Thyroid gland (tissue), 4 donors: ENCODE data around the gene MAD2L2. TPM values are rescaled to one million over a fixed set of nuclear protein-coding genes. Genes with fewer than 3 reads are reported as not detected.

ENCODE experiments used
- DNase-seq, 2 donors: peaks; one replicate each; pipeline ENCODE4 v3.0.0-alpha.2; 2019
- H3K27ac ChIP-seq, 3 donors: fragments of 200-600 bp; sonication (generic); 1 replicate in 2 of 3; 2 replicates in 1 of 3; pipeline ENCODE4 v1.5.1; 2016 to 2019; ENCODE audit warnings: mild to moderate bottlenecking in 1 of 3, moderate library complexity in 1 of 3
- H3K27me3 ChIP-seq: fragments of 200-600 bp; sonication (generic); one replicate; pipeline ENCODE4 v1.5.1; 2019
- H3K36me3 ChIP-seq, 2 donors: fragments of 200-600 bp; sonication (generic); one replicate each; pipeline ENCODE4 v1.5.1; 2016 to 2019
- H3K4me1 ChIP-seq, 2 donors: fragments of 200-600 bp; sonication (generic); one replicate each; pipeline ENCODE4 v1.5.1; 2017 to 2019
- H3K4me3 ChIP-seq, 3 donors: fragments of 200-600 bp; sonication (generic); replicated peaks in 1 of 3; 1 replicate in 2 of 3; 2 replicates in 1 of 3; pipeline ENCODE4 v1.5.1; 2016; ENCODE audit warnings: mild to moderate bottlenecking in 1 of 3
- H3K9me3 ChIP-seq: fragments of 200-600 bp; sonication (generic); one replicate; pipeline ENCODE4 v1.5.1; 2017
- POLR2A ChIP-seq, 2 donors: fragments of 450-650 bp; IDR thresholded peaks; one replicate each; pipeline ENCODE4 v1.6.1; 2017; ENCODE audit warnings: antibody characterized with exemption in 2 of 2, mild to moderate bottlenecking in 2 of 2, moderate library complexity in 1 of 2
- WGBS, 2 donors: methylation state at CpG; one replicate each; pipeline ENCODE4 v1.1.5; 2017; 5-methylcytosine and 5-hydroxymethylcytosine counted together
- intact Hi-C: fragments of 100-400 bp; cut with DNase I; formaldehyde crosslinking; loops from one replicate; pipeline ENCODE4 v1.15.1; 2023
- total RNA-seq, 4 donors: library from RNA; depleted of rRNA; stranded (reverse); fragments of >200 nt; gene quantifications; one replicate each; pipeline ENCODE4 v1.2.3, GENCODE V29; 2016
- TF ChIP-seq, protein P1 (sequence below), 6 experiments: fragments of 200-600 bp in 3 of 6; fragments of 450-650 bp in 3 of 6; sonication (generic) in 3 of 6; IDR thresholded peaks; one replicate each; pipeline ENCODE4 v1.5.1; 2016 to 2019; ENCODE audit warnings: antibody characterized with exemption in 6 of 6, mild to moderate bottlenecking in 2 of 6, inconsistent platforms in 1 of 6, moderate library complexity in 1 of 6

MAD2L2 gene
- total RNA-seq, 4 donors from 2014 or later = 12.0 to 43.9 (median 21.5) TPM

DNA sequence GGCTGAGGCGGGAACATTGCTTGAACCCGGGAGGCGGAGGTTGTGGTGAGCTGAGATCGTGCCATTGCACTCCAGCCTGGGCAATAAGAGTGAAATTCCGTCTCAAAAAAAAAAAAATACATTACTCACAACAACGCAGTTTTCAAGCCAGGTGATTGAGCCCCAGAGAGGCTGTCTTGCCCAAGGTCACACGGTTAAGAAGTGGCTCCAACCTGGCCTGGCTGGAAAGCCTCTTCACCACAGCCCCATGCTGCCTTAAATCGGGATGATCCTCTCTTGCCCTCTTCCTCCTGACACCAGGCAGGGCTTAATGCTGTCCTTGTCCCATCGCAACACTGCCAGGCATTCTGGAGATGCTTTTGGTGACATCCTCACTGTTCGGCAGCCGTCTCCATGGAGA, 32.1 kb upstream of the MAD2L2 start:
- WGBS, 2 donors = 79 to 83% methylated on average over 11 of the region's 11 CpGs

GRCh38 chr1:11712285-11712684, 31.3 kb upstream of the MAD2L2 start:
- H3K36me3 ChIP-seq = no peaks in the 10 kb centered on the region
- no peak overlapping the region for H3K4me3 ChIP-seq
- DNase-seq = no peak
- TF ChIP-seq POLR2A (IDR thresholded peaks at IDR 0.05) = no peak
- TF ChIP-seq, protein P1, sequence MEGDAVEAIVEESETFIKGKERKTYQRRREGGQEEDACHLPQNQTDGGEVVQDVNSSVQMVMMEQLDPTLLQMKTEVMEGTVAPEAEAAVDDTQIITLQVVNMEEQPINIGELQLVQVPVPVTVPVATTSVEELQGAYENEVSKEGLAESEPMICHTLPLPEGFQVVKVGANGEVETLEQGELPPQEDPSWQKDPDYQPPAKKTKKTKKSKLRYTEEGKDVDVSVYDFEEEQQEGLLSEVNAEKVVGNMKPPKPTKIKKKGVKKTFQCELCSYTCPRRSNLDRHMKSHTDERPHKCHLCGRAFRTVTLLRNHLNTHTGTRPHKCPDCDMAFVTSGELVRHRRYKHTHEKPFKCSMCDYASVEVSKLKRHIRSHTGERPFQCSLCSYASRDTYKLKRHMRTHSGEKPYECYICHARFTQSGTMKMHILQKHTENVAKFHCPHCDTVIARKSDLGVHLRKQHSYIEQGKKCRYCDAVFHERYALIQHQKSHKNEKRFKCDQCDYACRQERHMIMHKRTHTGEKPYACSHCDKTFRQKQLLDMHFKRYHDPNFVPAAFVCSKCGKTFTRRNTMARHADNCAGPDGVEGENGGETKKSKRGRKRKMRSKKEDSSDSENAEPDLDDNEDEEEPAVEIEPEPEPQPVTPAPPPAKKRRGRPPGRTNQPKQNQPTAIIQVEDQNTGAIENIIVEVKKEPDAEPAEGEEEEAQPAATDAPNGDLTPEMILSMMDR (IDR thresholded peaks at IDR 0.05) = no peak
- H3K27me3 ChIP-seq = no peaks in the 10 kb centered on the region
- intact Hi-C loops = no loop called here
- H3K27ac ChIP-seq = no peak overlapping the region
- WGBS, 2 donors = 89 to 96% methylated on average over 2 to 8 of the region's 8 CpGs
- no peaks in the 10 kb centered on the region for H3K9me3 ChIP-seq
- peaks cover 0 to 10% of the 10 kb centered on the region in 2 donors for H3K4me1 ChIP-seq

More for the DNA sequence above, 32.1 kb upstream of the MAD2L2 start:
- Histone ChIP-seq H3K27me3 (no peaks in the 10 kb centered on the region), H3K4me3 (no peak overlapping the region), H3K27ac (no peak overlapping the region), H3K9me3 (no peaks in the 10 kb centered on the region), H3K4me1 (peaks cover 0 to 2% of the 10 kb centered on the region in 2 donors), H3K36me3 (no peaks in the 10 kb centered on the region)
- intact Hi-C loops = no loop called here
- no peak for TF ChIP-seq POLR2A (IDR thresholded peaks at IDR 0.05)
- TF ChIP-seq, protein P1 (IDR thresholded peaks at IDR 0.05) = no peak
- DNase-seq = no peak

DNA sequence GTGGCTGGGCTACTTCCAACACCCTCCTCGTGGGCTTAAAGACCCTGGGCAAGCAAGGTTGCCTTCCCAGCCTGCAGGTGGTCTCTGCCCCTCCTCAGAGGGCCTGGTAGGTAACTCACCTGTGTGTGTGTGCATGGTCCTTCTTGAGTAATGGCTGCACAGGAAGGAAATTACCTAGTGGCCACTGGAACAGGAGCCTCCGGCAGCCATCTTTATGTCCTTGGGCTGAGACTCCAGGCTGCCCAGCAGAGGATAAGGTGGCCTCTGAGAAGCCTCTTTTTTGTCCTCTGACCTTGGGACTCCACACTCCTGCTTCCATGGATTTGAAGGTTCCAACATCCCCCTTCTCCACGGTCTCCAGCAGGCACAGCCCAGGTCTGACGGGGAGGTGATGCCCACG, 30.5 kb upstream of the MAD2L2 start:
- Histone ChIP-seq H3K36me3 (no peaks in the 10 kb centered on the region), H3K27ac (no peak overlapping the region), H3K4me1 (peaks cover 0 to 11% of the 10 kb centered on the region in 2 donors), H3K4me3 (no peak overlapping the region), H3K9me3 (no peaks in the 10 kb centered on the region), H3K27me3 (no peaks in the 10 kb centered on the region)
- 93 to 94% methylated on average over 4 of the region's 5 CpGs for WGBS, 2 donors
- intact Hi-C loops = no loop called here
- DNase-seq = no peak
- TF ChIP-seq, protein P1 (IDR thresholded peaks at IDR 0.05) = no peak
- TF ChIP-seq POLR2A (IDR thresholded peaks at IDR 0.05) = no peak

DNA sequence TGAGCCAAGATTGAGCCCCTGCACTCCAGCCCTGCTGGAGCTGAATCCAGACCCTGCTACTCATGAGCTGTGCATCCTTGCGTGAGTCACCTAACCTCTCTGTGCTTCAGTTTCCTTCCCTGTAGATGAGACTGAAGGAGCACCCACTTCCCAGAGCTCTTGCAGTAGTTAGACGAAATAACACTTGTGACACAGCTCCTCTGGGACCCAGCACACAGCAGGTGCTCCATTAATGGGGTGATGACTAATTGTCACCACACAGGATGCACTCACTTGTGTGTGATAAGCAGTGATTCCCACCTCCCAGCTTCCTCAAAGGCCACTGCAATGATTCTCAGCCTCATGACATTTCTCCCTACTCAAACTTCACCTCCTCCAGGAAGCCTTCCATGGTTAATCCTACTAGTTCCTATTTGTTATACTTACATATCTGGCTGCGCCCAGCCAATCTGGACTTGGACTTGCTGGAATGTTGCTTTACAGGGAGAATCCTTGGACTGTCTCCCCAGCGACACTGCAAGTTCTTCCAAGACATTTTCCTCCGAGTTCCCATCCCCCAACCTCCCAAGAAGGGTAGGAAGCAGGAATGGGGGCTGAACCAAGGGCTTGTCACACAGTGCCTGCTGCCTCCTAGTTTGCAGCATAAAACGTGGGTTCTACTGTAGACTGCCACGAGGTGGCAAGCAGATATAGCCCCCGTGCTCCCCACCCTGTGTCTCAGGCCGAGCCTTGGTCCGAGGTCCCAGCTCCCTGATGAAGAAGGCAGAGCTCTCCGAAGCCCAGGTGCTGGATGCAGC, 27.8 kb upstream of the MAD2L2 start:
- TF ChIP-seq, protein P1 (IDR thresholded peaks at IDR 0.05) = no peak
- TF ChIP-seq POLR2A (IDR thresholded peaks at IDR 0.05) = no peak
- DNase-seq = no peak
- WGBS, 2 donors = 76 to 81% methylated on average over 7 to 11 of the region's 11 CpGs
- no peak overlapping the region for H3K4me3 ChIP-seq
- intact Hi-C loops = no loop called here
- H3K27me3 ChIP-seq = no peaks in the 10 kb centered on the region
- H3K9me3 ChIP-seq = no peaks in the 10 kb centered on the region
- H3K36me3 ChIP-seq = no peaks in the 10 kb centered on the region
- peaks cover 0 to 11% of the 10 kb centered on the region in 2 donors for H3K4me1 ChIP-seq
- H3K27ac ChIP-seq = no peak overlapping the region

DNA sequence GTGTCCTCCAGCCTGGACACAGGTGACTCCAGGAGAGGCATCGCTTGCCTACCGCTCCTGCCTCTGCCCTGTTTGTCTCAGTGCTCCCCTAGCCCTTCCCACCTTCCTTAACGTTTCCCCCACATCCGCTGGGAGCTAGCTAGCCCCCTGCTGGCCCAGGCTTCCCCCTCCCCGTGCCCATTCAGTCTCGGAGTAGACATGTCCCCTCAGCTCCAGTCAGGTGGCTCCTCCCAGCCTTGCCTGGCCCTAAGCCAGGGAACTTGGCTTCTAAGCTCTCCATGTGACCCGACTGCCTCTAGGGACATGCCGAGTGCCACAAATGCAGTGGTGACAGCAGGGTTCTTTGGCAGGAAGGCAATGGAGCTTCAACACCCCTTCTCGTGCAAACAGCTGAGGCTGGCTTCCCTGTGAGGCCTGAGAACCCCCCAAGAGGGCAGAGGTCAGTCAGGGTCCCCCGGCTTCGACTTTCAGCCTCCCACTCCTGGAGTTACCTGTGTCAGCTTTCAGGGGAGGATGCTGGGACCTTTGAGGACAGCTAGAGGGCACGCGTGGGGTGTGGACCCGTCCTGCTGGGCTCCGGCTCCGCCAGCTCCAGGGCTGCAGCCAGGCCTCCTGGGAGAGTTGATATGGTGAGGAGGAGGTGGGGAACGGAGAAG, 26.8 kb upstream of the MAD2L2 start:
- no peaks in the 10 kb centered on the region for H3K9me3 ChIP-seq
- peaks cover 0 to 11% of the 10 kb centered on the region in 2 donors for H3K4me1 ChIP-seq
- intact Hi-C loops = no loop called here
- H3K36me3 ChIP-seq = no peaks in the 10 kb centered on the region
- no peak overlapping the region for H3K27ac ChIP-seq
- WGBS, 2 donors = 25 to 35% methylated on average over 11 to 17 of the region's 17 CpGs
- no peak overlapping the region for H3K4me3 ChIP-seq
- no peaks in the 10 kb centered on the region for H3K27me3 ChIP-seq
- peak; percentile 89 to 94 for DNase-seq
- TF ChIP-seq POLR2A (IDR thresholded peaks at IDR 0.05) = no peak
- TF ChIP-seq, protein P1 (IDR thresholded peaks at IDR 0.05) = no peak
